ENCODE measurements around the gene LPAR1.

DNA sequence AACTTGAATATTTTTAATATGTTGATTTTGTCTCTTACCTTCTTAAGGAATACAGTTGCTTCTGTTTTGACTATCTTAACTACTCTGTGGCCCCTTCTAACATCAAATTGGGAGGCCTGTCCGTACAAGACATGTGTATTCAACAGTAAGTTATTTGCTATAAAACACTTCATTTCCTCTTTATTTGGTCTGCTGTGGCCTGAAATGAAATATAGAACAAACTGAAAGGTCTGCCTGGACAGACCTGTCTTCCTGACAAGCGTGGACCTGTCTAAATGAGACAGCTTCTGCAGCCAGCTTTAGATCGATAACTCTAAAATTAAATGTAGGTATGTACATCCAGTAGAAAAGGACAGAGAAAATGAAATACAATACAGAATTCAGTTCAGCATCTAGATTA is 2.2 kb upstream of the LPAR1 start:
- TF ChIP-seq POLR2A (IDR thresholded peaks at IDR 0.05) (no peak), POLR2AphosphoS5 (IDR thresholded peaks at IDR 0.05) (no peak)
- TF ChIP-seq, protein P1, sequence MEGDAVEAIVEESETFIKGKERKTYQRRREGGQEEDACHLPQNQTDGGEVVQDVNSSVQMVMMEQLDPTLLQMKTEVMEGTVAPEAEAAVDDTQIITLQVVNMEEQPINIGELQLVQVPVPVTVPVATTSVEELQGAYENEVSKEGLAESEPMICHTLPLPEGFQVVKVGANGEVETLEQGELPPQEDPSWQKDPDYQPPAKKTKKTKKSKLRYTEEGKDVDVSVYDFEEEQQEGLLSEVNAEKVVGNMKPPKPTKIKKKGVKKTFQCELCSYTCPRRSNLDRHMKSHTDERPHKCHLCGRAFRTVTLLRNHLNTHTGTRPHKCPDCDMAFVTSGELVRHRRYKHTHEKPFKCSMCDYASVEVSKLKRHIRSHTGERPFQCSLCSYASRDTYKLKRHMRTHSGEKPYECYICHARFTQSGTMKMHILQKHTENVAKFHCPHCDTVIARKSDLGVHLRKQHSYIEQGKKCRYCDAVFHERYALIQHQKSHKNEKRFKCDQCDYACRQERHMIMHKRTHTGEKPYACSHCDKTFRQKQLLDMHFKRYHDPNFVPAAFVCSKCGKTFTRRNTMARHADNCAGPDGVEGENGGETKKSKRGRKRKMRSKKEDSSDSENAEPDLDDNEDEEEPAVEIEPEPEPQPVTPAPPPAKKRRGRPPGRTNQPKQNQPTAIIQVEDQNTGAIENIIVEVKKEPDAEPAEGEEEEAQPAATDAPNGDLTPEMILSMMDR (IDR thresholded peaks at IDR 0.05 in 8 of 11, conservative IDR thresholded peaks at IDR 0.05 in 3 of 11) = no peak
